GM10266 (cell line): ENCODE measurements around the gene VMP1.
A peak's percentile ranks its signal among the peaks of the same experiment; 100 is the strongest.

Experiments used
- DNase-seq: peaks from one replicate; pipeline ENCODE4 v3.0.0; 2012; ENCODE audit errors: extremely low spot score
- TF ChIP-seq, protein P1 (sequence below): IDR thresholded peaks from 2 replicates; pipeline ENCODE4 v1.5.1; 2012; ENCODE audit warnings: mild to moderate bottlenecking, low read depth; ENCODE audit not compliant: control insufficient read depth, insufficient read depth; ENCODE audit errors: missing control alignments

VMP1 gene

DNA sequence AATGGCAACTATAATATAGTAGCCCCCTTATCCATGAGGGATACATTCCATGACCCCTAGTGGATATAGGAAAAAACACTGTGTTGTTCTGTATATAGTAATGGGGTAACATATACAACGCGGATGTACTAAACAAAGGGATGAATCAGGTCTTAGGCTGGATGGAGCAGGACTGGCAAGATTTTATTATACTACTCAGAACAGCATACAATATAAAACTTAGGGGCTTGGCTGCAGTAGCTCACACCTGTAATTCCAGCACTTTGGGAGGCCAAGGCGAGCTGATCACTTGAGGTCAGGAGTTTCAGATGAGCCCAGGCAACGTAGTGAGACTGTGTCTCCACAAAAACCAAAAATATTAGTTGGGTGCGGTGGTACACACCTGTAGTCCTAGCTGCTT, 26.8 kb downstream of the VMP1 start:
- TF ChIP-seq, protein P1, sequence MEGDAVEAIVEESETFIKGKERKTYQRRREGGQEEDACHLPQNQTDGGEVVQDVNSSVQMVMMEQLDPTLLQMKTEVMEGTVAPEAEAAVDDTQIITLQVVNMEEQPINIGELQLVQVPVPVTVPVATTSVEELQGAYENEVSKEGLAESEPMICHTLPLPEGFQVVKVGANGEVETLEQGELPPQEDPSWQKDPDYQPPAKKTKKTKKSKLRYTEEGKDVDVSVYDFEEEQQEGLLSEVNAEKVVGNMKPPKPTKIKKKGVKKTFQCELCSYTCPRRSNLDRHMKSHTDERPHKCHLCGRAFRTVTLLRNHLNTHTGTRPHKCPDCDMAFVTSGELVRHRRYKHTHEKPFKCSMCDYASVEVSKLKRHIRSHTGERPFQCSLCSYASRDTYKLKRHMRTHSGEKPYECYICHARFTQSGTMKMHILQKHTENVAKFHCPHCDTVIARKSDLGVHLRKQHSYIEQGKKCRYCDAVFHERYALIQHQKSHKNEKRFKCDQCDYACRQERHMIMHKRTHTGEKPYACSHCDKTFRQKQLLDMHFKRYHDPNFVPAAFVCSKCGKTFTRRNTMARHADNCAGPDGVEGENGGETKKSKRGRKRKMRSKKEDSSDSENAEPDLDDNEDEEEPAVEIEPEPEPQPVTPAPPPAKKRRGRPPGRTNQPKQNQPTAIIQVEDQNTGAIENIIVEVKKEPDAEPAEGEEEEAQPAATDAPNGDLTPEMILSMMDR: no peak
- DNase-seq: no peak

DNA sequence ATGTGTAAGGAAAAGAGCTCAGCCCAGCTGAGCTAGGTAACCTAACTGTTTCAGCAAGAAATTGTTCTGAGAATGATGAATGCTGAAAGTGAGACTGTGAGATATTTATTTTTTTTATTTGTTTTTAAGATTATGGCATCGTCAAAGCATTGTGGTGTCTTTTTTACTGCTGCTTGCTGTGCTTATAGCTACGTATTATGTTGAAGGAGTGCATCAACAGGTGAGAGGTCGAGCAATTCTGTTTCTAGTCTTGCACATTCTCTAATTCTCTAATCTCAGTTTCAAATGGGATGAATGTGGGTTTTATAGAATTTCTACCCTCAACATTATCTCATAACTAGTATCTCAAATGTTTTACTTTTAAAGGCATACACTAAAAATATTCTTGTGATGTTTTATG, 29.9 kb downstream of the VMP1 start:
- DNase-seq: no peak
- TF ChIP-seq, protein P1: no peak

DNA sequence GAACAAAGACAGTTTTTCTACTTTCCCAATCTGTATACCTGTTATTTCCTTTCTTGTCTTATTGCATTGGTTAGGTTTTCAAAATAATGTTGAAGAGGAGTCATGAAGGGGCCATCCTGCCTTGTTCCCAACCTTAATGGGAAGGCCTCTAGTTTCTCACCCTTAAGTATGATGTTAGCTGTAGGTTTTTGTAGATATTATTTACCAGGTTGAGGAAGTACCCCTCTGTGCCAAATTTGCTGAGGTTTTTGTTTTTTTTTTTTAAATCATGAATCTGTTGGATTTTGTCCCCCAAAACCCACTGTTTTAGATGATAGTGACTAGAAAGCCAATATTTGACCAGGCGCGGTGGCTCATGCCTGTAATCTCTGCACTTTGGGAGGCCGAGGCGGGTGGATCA, 36.4 kb downstream of the VMP1 start:
- TF ChIP-seq, protein P1: no peak

DNA sequence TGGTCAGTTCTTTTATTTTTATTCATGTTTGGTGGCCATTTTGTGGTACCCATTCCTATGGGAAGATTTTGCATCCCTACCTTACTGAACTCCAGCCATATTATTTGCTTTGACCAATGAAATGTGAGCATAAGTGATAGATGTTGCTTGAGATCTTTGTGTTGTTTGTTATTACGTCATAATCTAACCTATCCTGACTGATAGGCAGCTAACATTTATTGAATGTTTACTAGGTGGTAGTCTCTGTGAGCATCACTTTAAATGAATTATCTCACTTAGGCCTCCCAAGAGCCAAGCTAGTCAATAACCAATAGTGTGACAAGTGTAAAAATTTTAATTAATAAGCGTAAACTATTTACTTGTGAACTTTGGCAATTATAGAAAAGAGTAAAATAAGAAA, 37.6 kb downstream of the VMP1 start:
- no peak for DNase-seq
- TF ChIP-seq, protein P1: no peak

More for the DNA sequence above, 36.4 kb downstream of the VMP1 start:
- no peak for DNase-seq

DNA sequence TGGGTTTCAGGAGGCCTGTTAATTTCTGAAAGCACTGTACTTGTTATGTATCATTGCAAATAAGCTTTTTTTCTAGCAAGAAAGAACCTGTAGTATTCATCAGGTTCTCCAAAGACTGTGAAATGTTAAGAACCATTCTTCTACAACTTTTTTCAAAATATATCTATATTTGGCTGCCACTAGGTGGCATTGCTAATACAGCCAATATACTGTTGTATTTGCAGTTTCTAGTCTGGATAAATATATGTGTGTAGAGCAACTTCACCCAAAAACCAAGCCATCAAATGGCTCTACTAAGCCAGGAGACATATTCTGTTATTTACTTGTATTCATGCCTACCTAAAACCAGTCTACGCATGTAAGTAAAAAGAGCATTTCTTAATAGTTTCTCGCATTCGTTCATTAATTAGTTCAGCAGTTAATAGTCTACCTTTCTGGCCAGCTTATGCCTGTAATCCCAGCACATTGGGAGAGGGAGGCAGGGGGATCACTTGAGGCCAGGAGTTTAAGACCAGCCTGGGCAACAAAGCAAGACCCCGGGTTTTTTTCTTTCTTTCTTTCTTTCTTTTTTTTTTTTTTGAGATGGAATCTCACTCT, 39.5 kb downstream of the VMP1 start:
- TF ChIP-seq, protein P1: peak; percentile 64

DNA sequence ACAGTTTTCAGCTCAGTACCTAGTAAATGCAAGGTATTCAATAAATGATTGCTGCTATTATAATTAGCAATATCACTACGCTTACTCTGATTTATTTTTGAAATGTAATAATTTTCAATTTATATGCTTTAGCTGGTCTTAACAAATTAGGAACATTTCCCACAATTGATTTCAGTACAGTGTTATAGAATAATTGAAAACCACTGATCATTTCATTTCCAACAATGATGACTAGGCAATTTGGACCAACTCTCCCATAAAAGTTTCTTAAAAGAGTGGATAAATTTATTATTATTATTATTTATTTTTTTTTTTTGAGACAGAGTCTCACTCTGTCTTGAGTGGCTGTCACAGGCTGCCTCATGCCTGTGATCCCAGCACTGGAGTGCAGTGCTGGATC, 41.1 kb downstream of the VMP1 start:
- TF ChIP-seq, protein P1: no peak
- no peak for DNase-seq

More for the DNA sequence above, 39.5 kb downstream of the VMP1 start:
- DNase-seq: peak; percentile 31

DNA sequence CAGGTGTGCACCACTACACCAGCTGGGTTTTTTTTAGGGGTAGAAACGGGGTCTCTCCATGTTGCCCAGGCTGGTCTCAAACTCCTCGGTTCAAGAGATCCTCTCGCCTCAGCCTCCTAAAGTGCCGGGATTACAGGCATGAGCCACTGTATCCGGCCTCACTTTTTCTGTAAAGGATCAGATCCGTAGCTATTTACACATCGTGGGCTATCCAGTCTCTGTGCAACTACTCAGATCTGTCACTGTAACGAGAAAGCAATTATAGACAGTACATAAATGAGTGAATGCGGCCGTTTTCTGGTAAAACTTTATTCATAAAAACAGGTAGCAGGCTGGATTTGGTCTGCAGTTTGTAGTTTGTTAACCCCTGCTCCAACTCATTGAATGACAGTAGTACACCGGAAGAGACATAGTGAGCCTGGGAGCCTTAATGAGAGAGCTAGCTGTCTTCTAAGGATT, 44.5 kb downstream of the VMP1 start:
- DNase-seq: peak; percentile 5
- TF ChIP-seq, protein P1: no peak
